Activated CD4-positive, alpha-beta memory T cell treated with anti-CD3 and anti-CD28 coated beads for 36 hours (primary cell): ENCODE data around the gene TSKS. TPM values are rescaled to one million over a fixed set of nuclear protein-coding genes. Genes with fewer than 3 reads are reported as not detected.

Experiments used
- microRNA-seq: library from miRNA; unstranded; fragments of <30 nt; microRNA quantifications from one replicate; pipeline ENCODE4 v1.2.0, GENCODE V29; 2022; ENCODE audit warnings: borderline number of aligned reads, borderline microRNAs expressed, borderline replicate concordance
- total RNA-seq, 2 experiments: library from RNA; stranded (reverse); gene quantifications; one replicate each; pipeline ENCODE4 v1.2.3, GENCODE V29; 2021

The TSKS gene
- total RNA-seq, 2 experiments from 2014 or later: 0.40 to 0.63 TPM

Small RNAs within 50 kb of the gene (microRNA-seq; reads per million reads assigned to microRNA genes)
- gene MIR6799: not detected

Other genes with a start within 250 kb of the TSKS start
- gene RCN3, start 235.3 kb downstream of the TSKS start, total RNA-seq: 1 to 10 TPM; 6.3 to 6.5 TPM
- gene NOSIP, start 182.8 kb downstream of the TSKS start, total RNA-seq: 10 to 100 TPM; 80.3 to 84.3 TPM
- gene PRRG2, start 182.0 kb downstream of the TSKS start, total RNA-seq: 1 to 10 TPM in 1 of 2 experiments, under 1 TPM in 1; 0.85 to 1.5 TPM
- 10 to 100 TPM; 19.9 to 22.4 TPM for gene PRR12, start 172.1 kb downstream of the TSKS start, total RNA-seq
- 10 to 100 TPM; 12.2 to 14.4 TPM for gene RRAS, start 123.2 kb downstream of the TSKS start, total RNA-seq
- gene SCAF1, start 121.1 kb downstream of the TSKS start, total RNA-seq: 10 to 100 TPM; 57.4 to 58.6 TPM
- 100 to 1,000 TPM; 143 to 156 TPM for gene IRF3, start 97.4 kb downstream of the TSKS start, total RNA-seq
- gene BCL2L12, start 97.4 kb downstream of the TSKS start, total RNA-seq: 10 to 100 TPM; 87.2 to 89.1 TPM
- 100 to 1,000 TPM; 315 to 325 TPM for gene PRMT1, start 86.0 kb downstream of the TSKS start, total RNA-seq
- gene ADM5, start 73.7 kb downstream of the TSKS start, total RNA-seq: 1 to 10 TPM; 2.9 to 3.0 TPM
- 1 to 10 TPM; 1.4 to 1.6 TPM for gene CPT1C, start 72.2 kb downstream of the TSKS start, total RNA-seq
- gene AP2A1, start 3.7 kb upstream of the TSKS start, total RNA-seq: 10 to 100 TPM; 86.0 to 88.4 TPM
- gene FUZ, start 50.0 kb upstream of the TSKS start, total RNA-seq: 10 to 100 TPM; 15.2 to 16.2 TPM
- 10 to 100 TPM; 45.6 to 50.2 TPM for gene MED25, start 55.0 kb upstream of the TSKS start, total RNA-seq
- gene PTOV1, start 87.9 kb upstream of the TSKS start, total RNA-seq: 100 to 1,000 TPM; 105 to 108 TPM
- gene PNKP, start 104.3 kb upstream of the TSKS start, total RNA-seq: 10 to 100 TPM; 88.7 to 98.6 TPM
- 10 to 100 TPM; 19.6 TPM for gene AKT1S1, start 114.0 kb upstream of the TSKS start, total RNA-seq
- 10 to 100 TPM; 32.5 to 34.7 TPM for gene TBC1D17, start 114.4 kb upstream of the TSKS start, total RNA-seq
- 100 to 1,000 TPM; 108 to 111 TPM for gene IL4I1, start 133.6 kb upstream of the TSKS start, total RNA-seq
- gene ATF5, start 165.9 kb upstream of the TSKS start, total RNA-seq: 10 to 100 TPM; 24.5 to 25.8 TPM
- 100 to 1,000 TPM; 160 to 171 TPM for gene NUP62, start 166.2 kb upstream of the TSKS start, total RNA-seq
- not detected for gene SIGLEC11, start 197.9 kb upstream of the TSKS start, total RNA-seq